HG03060 (cell line): ENCODE data around the gene PSEN1.

ENCODE experiments used
- ATAC-seq: cut with Tn5 transposase; IDR thresholded peaks from one replicate; pipeline ENCODE4 v1.9.1; 2021; ENCODE audit warnings: low read depth, moderate number of reproducible peaks; ENCODE audit not compliant: unreplicated experiment

Gene PSEN1

GRCh38 chr14:73250781-73251500 is 114.6 kb downstream of the PSEN1 start:
- ATAC-seq: no peak

- no peak for ATAC-seq
Observed at GRCh38 chr14:73251516-73252215, 115.4 kb downstream of the PSEN1 start.

- no peak for ATAC-seq
Observed at GRCh38 chr14:73252491-73253322, 116.4 kb downstream of the PSEN1 start.

GRCh38 chr14:73253323-73253610 is 117.0 kb downstream of the PSEN1 start:
- ATAC-seq: no peak

- ATAC-seq: no peak
Observed at GRCh38 chr14:73253721-73254120, 117.4 kb downstream of the PSEN1 start.

- no peak for ATAC-seq
Observed at GRCh38 chr14:73254247-73255004, 118.1 kb downstream of the PSEN1 start.

- no peak for ATAC-seq
Observed at GRCh38 chr14:73255005-73255400, 118.7 kb downstream of the PSEN1 start.

- no peak for ATAC-seq
Observed at GRCh38 chr14:73255693-73256225, 119.5 kb downstream of the PSEN1 start.

- no peak for ATAC-seq
Observed at GRCh38 chr14:73258076-73258475, 121.8 kb downstream of the PSEN1 start.

- ATAC-seq: no peak
Observed at GRCh38 chr14:73258845-73259611, 122.7 kb downstream of the PSEN1 start.

- no peak for ATAC-seq
Observed at GRCh38 chr14:73259837-73260236, 123.5 kb downstream of the PSEN1 start.

GRCh38 chr14:73260574-73260973 is 124.3 kb downstream of the PSEN1 start:
- ATAC-seq: no peak

- ATAC-seq: no peak
Observed at GRCh38 chr14:73261075-73261474, 124.8 kb downstream of the PSEN1 start.

GRCh38 chr14:73261520-73262426 is 125.5 kb downstream of the PSEN1 start:
- no peak for ATAC-seq

GRCh38 chr14:73262427-73263183 is 126.3 kb downstream of the PSEN1 start:
- ATAC-seq: no peak

- ATAC-seq: no peak
Observed at GRCh38 chr14:73263606-73264005, 127.3 kb downstream of the PSEN1 start.

GRCh38 chr14:73264080-73264884 is 128.0 kb downstream of the PSEN1 start:
- no peak for ATAC-seq
